HG02870 (cell line): Measurements from ENCODE around the gene CTRB2.
"Not testable (repeated sequence)": the region's sequence is repeated elsewhere in the genome, so short reads cannot be mapped to it uniquely, and the experiment has no call there.

Experiments
- ATAC-seq: cut with Tn5 transposase; IDR thresholded peaks from one replicate; pipeline ENCODE4 v1.9.1; 2021; ENCODE audit warnings: mild to moderate bottlenecking, moderate library complexity; ENCODE audit not compliant: unreplicated experiment

The CTRB2 gene

DNA sequence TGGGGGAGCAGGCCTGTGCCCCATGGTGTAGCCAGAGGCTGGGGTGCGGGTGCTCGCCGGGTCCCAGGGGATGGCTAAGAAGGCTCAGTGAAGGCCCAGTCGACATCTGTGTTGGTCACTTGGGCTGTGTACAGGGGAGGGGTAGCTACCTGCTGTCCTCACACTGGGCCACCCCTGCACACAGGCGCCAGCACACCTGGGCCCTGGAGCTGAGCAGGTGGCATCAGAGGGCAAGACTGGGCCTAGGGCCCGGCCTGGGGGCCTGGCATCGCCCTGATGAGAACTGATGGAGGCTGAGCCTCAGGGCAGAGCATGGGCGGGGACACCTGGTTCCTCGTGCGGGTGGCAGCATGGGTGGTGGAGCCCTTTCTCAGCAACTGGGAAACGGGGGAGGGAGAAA lies 870 bp upstream of the CTRB2 start:
- no peak for ATAC-seq

DNA sequence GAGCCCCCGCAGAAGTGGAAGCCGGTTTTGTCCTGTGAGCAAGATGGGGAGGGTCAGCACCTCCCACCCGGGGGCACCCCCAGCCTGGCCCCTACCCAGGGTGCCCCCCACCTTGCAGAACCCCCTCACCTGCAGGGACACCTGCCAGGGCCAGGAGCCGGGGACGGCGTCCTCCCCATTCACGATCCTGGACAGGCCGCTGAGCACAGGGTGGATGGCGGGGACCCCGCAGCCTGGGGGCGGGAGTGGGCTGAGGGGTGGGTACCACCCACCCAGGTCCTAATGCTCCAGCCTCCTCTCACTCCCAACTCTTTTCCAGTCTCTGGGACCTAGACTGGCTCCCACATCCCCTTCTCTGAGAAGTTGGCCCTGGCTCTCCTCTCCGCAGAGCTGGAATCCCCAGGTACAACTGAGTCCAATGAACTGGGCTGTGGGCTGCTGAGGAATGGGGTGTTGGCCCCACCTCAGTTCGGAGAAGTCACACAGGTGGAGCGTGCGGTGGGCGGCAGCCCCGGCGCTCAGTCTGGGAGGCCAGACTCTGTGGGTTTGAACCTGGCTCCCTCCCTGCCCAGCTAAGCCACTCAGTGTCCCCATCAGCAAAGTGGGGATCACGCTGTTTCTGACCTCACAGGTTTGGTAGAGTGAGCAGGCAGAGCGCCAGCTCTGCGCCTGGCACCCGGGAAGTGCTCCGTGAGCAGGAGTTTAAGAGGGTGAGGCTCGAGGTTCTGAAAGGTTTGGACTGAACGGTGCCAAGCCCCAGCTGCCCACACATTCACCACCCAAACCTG lies 806 bp downstream of the CTRB2 start:
- ATAC-seq: not testable (repeated sequence)

DNA sequence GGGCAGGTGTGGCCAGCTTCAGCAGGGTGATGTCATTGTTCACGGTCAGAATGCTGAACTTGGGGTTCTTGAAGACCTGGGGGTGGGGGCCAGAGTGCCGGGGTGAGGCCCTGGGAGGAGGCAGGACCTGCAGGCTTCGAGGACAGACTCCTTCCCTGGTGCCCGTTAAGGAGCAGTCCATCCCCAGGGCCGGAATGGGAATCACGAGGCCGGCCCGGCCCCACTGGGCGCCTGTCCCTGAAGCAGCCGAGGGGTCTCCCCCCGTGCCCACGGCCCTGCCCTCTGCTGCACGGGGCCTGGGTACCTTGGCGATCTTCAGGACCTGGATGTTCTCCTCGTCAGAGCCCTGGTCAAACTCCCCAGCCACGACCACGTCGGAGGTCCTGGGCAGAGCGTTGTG lies 1.5 kb downstream of the CTRB2 start:
- ATAC-seq: not testable (repeated sequence)

DNA sequence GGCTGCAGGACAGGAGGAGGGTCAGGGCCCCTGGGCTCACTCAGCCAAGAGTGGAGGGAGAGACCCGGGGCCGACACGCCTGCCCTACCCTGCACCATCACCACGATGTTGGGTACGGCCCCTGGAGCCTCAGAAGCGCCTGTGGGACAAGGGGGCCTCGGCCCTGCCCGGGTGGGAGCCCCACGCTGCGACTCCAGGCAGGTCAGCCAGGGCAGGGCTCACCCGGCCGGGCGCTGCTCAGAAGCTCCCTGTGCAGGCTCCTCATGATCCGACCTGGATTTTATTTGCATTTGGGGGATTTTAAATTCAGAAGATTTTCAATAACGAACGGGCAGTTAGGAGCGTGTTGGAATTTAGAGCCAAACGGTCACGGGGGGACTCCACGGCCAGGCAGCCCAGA lies 2.1 kb downstream of the CTRB2 start:
- not testable (repeated sequence) for ATAC-seq

DNA sequence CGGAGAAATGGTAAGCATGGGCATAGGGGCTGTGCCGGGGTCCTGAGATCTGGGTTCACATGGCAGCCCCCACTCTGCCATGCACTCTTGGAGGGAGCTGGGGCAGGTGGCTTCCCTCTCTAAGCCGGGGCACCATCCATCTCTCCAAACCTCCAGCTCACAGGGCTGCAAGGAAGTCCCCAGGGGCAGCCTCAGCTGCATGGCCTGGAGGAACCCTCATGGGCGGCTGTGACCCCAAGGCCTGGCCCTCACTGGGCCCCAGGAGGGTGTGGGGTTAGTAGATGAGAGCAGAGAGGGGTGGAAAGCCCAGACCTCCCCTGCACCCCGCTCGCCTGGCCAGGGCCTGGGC lies 2.6 kb downstream of the CTRB2 start:
- no peak for ATAC-seq

DNA sequence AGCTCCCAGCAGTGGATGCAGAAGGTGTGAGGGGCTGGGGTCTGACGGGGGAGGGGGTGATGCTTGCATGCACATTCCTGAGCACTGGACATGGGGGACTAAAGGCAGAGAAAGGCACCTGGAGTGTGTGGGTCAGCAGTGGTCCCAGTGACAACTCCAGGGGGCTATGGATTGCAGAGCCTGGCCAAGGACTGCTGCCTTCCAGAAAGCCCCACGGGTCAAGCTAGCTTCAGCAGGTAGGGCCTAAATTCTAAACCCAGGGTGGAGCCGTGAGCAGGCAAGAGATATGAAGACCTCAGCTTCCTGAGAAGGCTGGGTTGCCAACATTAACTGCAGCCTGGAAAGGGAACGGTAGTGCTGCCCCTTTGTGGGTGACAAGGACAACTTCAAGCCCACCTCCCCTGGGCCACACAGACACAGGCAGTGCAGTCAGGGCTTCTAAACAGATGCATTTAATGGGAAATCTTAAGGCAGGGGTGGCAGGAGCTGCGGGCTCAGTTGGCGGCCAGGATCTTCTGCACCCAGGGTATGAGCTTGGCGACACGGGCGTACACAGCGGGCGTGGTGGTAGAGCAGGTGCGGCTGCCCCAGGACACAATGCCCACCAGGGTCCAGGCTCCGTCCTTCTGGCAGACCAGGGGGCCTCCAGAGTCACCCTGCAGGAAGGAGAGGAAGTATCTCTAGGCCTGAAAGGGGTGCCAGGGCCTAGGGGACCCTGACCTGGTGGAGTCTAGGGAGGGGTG lies 3.1 kb downstream of the CTRB2 start:
- ATAC-seq: no peak

DNA sequence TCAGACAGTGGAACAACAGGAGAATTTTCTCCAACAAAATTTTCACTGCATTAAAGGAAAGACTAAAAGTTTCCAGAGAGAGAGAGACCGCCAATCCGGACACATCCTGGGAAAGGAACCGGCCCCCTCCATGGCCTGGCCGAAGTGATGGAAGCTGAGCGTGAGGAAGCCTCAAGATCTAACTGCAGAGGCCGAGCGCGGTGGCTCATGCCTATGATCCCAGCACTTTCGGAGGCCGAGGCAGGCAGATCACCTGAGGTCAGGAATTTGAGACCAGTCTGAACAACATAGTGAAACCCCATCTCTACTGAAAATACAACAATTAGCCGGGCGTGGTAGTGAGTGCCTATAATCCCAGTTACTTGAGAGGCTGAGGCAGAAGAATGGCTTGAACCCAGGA lies 3.9 kb downstream of the CTRB2 start:
- ATAC-seq: no peak

DNA sequence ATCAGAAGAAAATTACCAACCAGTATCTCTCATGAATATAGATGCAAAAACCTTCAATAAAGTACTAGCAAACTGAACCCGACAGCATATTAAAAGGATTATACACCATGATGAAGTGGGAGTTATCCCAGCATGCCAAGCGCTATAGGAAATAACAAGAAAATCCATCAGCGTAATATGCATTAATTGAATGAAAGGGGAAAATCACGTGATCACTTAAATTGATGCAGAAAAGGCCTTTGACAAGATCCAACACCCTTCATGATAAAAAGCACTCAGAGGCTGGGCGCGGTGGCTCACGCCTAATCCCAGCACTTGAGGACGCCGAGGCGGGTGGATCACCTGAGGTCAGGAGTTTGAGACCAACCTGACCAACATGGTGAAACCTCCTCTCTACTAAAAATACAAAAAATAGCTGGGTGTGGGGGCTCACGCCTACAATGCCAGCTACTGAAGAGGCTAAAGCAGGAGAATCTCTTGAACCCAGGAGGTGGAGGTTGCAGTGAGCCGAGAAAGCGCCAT lies 4.8 kb downstream of the CTRB2 start:
- no peak for ATAC-seq

DNA sequence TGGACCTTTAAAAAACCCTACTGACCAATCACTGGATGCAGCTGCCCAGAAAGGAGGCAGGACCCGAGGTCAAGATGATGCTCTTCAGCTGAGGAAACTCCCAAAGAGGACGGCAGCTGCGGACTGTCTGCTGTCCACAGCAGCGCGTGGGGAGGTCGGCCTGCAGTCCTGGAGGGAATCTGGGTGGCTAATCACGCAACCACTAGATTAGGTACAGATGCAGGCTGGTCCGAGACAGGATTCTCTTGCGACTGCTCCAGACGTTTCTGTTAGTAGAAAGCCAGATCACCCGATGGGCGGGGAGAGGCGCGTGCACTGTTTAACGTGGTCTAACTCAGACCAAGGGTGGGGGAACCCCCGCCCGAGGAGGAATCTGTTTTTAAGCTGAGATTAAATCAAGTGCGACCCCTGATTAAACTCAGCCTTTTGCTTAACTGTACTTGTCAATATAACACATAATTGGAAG lies 8.8 kb downstream of the CTRB2 start:
- ATAC-seq: no peak

DNA sequence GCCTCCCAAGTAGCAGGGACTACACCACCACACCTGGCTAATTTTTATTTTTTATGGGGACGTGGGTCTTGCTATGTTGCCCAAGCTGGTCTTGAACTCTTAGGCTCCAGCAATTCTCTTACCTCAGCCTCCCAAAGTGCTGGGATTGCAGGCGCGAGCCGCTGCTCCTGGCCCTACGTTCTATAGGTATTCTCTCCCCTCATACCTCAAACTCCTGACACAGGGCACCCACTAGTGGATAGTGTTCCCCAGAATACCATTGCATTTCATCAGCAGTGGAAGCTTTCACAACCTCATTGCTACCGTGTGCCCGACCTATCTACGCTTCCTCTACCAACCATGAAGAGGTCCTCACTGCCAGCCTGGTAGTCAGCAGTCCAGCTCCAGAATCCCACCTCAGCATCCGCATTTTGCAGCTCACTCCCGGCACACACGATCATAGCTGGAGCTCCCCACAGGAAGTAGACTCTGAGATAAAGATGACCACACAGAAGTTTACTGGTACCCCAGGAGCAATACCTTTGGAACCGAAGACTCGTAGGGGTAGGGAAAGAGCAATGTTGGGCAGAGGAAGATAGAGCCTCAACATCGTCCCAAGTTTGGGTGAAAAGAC lies 9.3 kb downstream of the CTRB2 start:
- no peak for ATAC-seq

DNA sequence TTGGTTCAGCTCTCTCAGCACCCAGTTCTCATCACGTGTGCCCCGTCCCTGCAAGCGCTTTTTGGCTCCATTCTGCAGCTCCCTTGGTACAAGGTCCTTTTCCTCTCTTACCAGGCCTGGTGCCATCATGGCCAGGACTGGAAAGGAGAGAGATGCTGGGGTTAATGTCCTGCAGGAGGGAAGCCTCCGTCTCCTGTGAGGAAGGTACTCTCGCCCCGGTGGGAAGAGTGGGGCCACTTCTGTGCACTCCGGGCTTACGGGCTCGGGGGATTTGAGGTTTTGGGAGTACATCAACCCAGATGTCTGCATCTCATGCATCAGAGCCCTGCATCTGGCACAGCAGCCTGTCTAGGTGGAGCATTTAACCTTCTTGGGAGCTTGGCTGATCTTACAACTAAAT lies 10.1 kb downstream of the CTRB2 start:
- ATAC-seq: no peak

DNA sequence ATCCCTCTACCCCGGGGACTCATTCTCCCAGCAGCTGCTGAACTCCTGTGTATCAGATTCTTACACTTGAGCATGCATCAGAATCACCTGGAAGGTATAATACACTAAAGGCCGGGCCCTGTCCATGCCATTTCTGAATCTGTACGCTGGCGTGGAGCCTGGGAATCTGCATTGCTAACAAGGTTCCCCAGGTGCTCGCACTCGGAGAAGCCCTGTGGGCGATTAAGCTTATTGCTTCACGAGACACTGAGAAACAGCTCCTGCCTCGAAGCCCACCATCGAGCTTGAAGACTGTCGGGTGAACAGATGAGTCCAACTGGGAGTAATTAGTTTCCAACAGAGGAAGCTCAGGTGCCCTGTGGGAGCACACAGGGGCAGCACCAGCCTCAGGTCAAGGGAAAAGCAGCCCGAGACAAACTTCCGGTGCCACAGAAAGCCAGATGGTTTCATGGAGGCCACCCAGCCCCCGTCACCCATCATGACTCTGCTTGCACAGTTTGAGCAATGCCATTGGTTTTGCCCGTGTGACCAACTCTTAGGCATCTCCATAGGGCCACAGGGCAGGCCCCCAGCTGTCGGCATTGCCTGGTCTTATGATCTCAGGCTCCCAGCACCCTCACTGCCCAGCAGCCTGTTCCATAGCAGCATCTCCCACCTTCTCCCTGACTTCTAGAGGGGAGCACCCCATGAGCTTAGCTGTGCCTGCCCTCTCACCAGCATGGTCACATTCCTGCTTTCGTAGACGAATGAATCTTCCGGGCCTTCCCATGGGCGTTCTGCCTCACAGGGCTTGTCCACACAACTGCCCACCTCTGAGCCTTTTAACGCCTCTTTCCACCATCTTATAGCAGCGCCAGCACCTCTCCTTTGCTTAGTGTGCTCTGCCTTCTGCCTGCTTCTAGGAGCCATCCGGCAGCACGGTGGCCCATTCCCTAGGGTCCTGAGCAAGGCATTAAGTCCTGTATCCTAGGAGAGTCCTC lies 10.9 kb downstream of the CTRB2 start:
- ATAC-seq: no peak

DNA sequence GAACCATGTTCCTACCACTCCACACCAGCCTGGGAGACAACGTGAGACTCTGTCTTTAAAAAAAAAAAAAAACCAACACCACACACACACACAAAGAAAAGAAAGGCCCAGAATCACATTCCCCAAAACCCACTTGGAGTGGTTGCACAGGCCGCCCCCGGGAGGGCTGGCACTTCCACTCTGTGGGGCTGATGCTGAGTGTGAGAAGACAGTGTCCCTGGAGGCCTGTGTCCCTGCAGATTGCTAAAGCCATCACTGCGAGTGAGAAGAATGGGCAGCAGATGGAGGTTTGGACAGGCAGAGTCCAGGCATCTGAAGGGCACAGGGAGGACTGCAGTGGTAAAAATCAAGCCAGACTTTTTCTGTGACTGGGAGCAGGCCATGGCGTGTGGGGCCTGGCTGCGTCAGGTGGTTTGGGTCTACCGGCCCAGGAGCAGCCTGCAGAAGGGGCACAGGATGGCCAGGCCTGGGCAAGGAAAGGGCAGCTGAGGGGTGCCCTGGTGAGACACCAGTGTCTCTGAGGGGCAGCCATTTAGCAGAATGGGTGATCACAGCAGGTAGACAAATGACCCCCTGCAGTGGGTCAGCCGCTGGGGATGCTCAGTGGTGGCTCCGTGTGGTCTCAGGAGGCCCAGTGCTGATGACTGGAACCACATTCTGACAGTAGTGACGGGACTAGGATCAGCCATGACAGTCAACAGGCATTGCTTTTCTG lies 13.1 kb downstream of the CTRB2 start:
- no peak for ATAC-seq

DNA sequence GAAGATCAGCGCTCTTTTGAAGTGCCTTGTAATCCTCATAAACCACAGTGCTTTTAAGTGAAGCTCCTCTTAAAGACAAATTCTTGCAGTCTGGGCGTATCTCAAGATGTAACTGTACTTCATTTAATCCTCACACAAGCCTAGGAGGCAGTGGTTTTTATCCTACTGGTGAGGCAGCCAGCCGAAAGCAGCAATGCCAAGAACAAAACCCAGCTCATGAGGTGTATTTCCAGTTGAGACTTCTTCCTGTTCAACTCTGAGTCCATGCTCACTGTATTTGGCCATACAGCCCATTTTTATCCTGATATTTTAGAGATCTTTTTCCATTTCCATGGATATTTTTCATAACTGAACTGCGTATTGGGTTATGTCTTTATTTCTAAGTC lies 13.7 kb downstream of the CTRB2 start:
- ATAC-seq: no peak

DNA sequence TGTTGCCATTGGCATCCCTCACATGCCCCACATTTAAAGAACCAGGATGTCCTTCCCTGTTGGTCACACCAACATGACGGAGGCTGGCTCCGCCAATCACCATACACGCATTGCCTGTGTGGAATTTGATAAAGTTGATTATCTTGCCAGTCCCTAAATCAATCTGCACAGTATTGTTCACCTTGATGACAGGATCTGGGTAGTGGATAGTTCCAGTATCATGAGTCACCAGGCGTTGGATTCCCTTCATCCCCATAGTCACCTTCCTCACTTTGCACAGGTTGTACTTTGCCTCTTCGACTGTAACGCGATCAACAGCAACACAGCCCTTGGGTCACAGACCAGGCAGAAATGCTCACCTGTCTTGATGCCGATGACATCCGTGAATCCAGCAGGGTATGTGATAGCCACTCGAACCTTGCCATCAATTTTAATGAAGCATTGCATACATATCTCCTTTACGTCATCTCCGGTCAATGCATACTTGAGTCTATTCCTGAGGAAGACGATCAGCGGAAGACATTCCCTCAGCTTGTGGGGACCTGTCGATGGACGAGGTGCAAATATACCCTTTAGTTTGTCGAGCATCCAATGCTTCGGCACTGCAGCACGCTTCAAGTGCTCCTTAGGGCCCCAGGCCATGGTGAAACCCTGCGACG lies 14.2 kb downstream of the CTRB2 start:
- no peak for ATAC-seq

DNA sequence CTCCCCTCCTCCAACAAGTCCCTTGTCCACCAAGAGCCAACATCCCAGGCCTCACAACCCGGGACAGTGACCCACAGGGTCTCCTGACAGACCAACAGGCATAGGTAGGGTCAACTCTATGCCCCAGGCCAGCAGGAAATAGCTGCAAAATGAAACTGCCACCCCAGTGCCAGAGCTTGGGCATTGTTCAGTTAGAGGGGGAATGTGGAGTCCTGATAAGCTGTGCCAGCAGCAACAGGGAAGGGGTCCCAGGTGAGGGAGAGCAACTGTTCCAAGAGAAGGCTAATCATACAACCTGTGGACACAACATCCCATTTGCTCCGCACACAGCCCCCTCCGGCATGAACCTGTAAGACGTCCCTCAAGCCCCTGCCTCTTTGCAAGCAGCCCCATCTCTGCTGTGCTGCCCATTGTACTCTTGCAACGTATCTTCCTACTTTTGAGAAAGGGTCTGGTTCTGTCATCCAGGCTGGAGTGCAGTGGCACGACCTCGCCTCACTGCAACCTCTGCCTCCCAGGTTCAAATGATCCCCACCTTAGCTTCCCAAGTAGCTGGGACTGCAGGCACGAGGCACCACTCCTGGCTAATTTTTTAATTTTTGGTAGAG lies 17.2 kb downstream of the CTRB2 start:
- ATAC-seq: no peak

DNA sequence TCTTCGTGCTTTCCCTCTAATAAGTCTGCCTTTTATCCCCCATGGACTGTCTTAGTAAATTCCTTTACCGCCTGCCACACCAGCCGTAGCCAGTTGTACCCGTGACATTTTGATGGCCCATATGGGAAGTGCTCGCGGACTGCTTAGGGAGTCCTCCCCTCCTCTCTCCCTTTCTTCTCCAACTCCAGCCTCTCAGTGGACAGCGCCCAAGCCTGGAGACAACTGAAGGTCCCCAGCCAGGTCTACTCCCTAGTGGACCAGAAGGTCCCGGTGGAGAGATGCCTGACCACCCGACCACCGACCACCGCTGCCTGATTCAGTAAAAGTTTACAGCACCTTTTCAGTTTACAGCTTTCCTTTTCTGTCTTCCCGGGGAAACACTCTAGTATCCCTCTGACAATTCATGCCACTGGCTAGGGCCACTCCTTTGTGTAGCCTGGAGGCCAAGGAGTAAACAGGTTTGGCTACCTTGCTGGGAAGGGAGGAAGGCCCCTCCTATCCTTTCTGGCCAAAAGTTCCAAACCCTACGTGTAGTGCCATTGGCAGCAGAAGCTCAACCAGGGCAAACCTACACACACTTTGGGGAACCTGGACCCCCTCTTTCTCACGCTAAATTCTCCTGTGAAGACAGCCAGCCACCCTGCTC lies 18.0 kb downstream of the CTRB2 start:
- no peak for ATAC-seq

DNA sequence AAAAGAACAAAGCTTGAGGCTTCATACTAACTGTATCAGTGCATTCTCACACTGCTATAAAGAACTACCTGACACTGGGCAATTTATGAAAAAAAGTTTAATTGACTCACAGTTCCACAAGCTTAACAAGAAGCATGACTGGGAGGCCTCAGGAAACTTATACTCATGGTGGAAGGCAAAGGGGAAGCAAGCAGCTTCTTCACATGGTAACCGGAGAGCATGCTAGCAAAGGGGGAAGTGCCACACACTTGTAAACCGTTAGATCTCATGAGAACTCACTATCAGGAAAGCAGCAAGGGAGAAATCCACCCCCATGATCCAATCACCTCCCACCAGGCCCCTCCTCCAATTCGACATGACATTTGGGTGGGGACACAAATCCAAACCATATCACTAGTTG lies 25.3 kb downstream of the CTRB2 start:
- ATAC-seq: no peak

DNA sequence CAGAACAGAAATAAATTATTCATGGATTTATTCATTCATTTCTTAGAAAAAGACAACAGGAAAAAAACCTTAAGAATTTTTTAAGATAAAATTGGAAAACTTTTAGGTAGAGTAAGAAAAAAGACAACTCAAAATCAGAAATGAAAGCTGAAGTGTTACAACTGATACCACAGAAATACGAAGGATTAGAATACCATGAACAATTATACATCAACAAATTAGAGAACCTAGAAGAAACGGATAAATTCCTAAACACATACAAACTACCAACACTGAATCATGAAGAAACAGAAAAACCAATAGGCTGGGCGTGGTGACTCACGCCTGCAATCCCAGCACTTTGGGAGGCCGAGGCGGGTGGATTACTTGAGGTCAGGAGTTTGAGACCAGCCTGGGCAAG lies 27.8 kb downstream of the CTRB2 start:
- ATAC-seq: no peak
